ACHN (cell line): ENCODE measurements around the gene SMTNL2.
A peak's percentile ranks its signal among the peaks of the same experiment; 100 is the strongest.

Experiments
- DNase-seq: peaks from one replicate; pipeline ENCODE4 v3.0.0-alpha.2; 2015
- in situ Hi-C: cut with HindIII; loops from 2 replicates; pipeline ENCODE4 v1.10.0; 2017; ENCODE audit warnings: low sequenced_read_pairs, low pct_ligation_motif_present, low pct_unique_long_range_greater_than_20kb

SMTNL2 gene

GRCh38 chr17:4584101-4584916, at the start of gene SMTNL2:
Gene SMTNL2, plus strand, starts transcription at chr17:4584529. Its CDS starts 77 bp downstream, at chr17:4584606.
- peak; percentile 29 for DNase-seq
- in situ Hi-C loops, result no loop called here

- in situ Hi-C loops, result no loop called here
These were observed 49.2 kb upstream of the SMTNL2 start for GRCh38 chr17:4534928-4535666.

GRCh38 chr17:4535667-4536258, 48.6 kb upstream of the SMTNL2 start:
- in situ Hi-C loops, result no loop called here
- DNase-seq, result no peak

More at GRCh38 chr17:4534928-4535666, 49.2 kb upstream of the SMTNL2 start:
- no peak for DNase-seq

- DNase-seq, result no peak
- in situ Hi-C loops, result no loop called here
These were observed 48.0 kb upstream of the SMTNL2 start for GRCh38 chr17:4536259-4536741.

- no peak for DNase-seq
- in situ Hi-C loops, result no loop called here
These were observed 47.5 kb upstream of the SMTNL2 start for GRCh38 chr17:4536742-4537411.

GRCh38 chr17:4537451-4538235, 46.7 kb upstream of the SMTNL2 start:
- no peak for DNase-seq

GRCh38 chr17:4538236-4539002, 45.9 kb upstream of the SMTNL2 start:
- no peak for DNase-seq
- in situ Hi-C loops, result no loop called here

More at GRCh38 chr17:4537451-4538235, 46.7 kb upstream of the SMTNL2 start:
- in situ Hi-C loops, result no loop called here

- in situ Hi-C loops, result no loop called here
- DNase-seq, result no peak
These were observed 45.3 kb upstream of the SMTNL2 start for GRCh38 chr17:4539025-4539424.

GRCh38 chr17:4539576-4540223, 44.6 kb upstream of the SMTNL2 start:
- no peak for DNase-seq
- in situ Hi-C loops, result no loop called here

- DNase-seq, result peak; percentile 40
- in situ Hi-C loops, result no loop called here
These were observed 44.1 kb upstream of the SMTNL2 start for GRCh38 chr17:4540224-4540651.

- DNase-seq, result no peak
- in situ Hi-C loops, result no loop called here
These were observed 43.5 kb upstream of the SMTNL2 start for GRCh38 chr17:4540687-4541327.

GRCh38 chr17:4541328-4542002, 42.9 kb upstream of the SMTNL2 start:
- in situ Hi-C loops, result no loop called here
- no peak for DNase-seq

- DNase-seq, result no peak
- in situ Hi-C loops, result no loop called here
These were observed 42.2 kb upstream of the SMTNL2 start for GRCh38 chr17:4542003-4542725.

GRCh38 chr17:4542726-4543191, 41.6 kb upstream of the SMTNL2 start:
- DNase-seq, result no peak
- in situ Hi-C loops, result no loop called here

- in situ Hi-C loops, result no loop called here
- DNase-seq, result no peak
These were observed 40.7 kb upstream of the SMTNL2 start for GRCh38 chr17:4543557-4544026.
